Neural progenitor cell (in vitro differentiated cells): ENCODE data around the gene VAV3.

Source experiments
- CTCF ChIP-seq: fragments of 200-600 bp; sonication (generic); IDR thresholded peaks from 2 replicates; pipeline ENCODE4 v1.5.1; 2017; ENCODE audit warnings: antibody characterized with exemption, mild to moderate bottlenecking
- EZH2 ChIP-seq: fragments of 200-600 bp; sonication (generic); IDR thresholded peaks from 2 replicates; pipeline ENCODE4 v1.6.1; 2017; ENCODE audit warnings: antibody characterized with exemption, mild to moderate bottlenecking, moderate library complexity

GRCh38 chr1:107933736-107934135 lies 31.2 kb downstream of the VAV3 start:
- TF ChIP-seq CTCF (no peak), EZH2 (no peak)
